HUES48 (cell line): ENCODE measurements around the gene GLT6D1.

ENCODE experiments used
- H3K27ac ChIP-seq: one replicate; pipeline ENCODE4 v1.7.0; 2013; ENCODE audit warnings: low read depth, low read length, inconsistent platforms
- H3K27me3 ChIP-seq: 2 replicates; pipeline ENCODE4 v1.6.1; 2013; ENCODE audit warnings: mild to moderate bottlenecking, low read length; ENCODE audit not compliant: control insufficient read depth, insufficient read depth
- H3K36me3 ChIP-seq: 2 replicates; pipeline ENCODE4 v1.6.1; 2013; ENCODE audit warnings: low read length; ENCODE audit not compliant: control insufficient read depth, insufficient read depth
- H3K4me1 ChIP-seq: 2 replicates; pipeline ENCODE4 v1.6.1; 2013; ENCODE audit warnings: mild to moderate bottlenecking, low read length; ENCODE audit not compliant: control insufficient read depth, insufficient read depth
- H3K4me3 ChIP-seq: 2 replicates; pipeline ENCODE4 v1.5.1; 2013; ENCODE audit warnings: mild to moderate bottlenecking, low read depth, low read length
- H3K9ac ChIP-seq: 2 replicates; pipeline ENCODE4 v1.6.1; 2013; ENCODE audit warnings: mild to moderate bottlenecking, low read depth, low read length, moderate library complexity
- H3K9me3 ChIP-seq: 2 replicates; pipeline ENCODE4 v1.6.1; 2013; ENCODE audit warnings: low read length; ENCODE audit not compliant: control insufficient read depth, insufficient read depth

Gene GLT6D1

GRCh38 chr9:135591506-135592330 lies 47.6 kb downstream of the GLT6D1 start:
- Histone ChIP-seq H3K27ac (no peak overlapping the region), H3K9me3 (no peaks in the 10 kb centered on the region), H3K36me3 (no peaks in the 10 kb centered on the region), H3K9ac (no peak overlapping the region), H3K4me1 (no peaks in the 10 kb centered on the region), H3K27me3 (no peaks in the 10 kb centered on the region), H3K4me3 (no peak overlapping the region)

- no peaks in the 10 kb centered on the region for H3K27me3 ChIP-seq
- H3K4me1 ChIP-seq = no peaks in the 10 kb centered on the region
- H3K27ac ChIP-seq = no peak overlapping the region
- no peak overlapping the region for H3K9ac ChIP-seq
- no peaks in the 10 kb centered on the region for H3K9me3 ChIP-seq
- no peaks in the 10 kb centered on the region for H3K36me3 ChIP-seq
- H3K4me3 ChIP-seq = no peak overlapping the region
These were observed 48.8 kb downstream of the GLT6D1 start for GRCh38 chr9:135590486-135591079.

GRCh38 chr9:135589596-135590485 lies 49.5 kb downstream of the GLT6D1 start:
- no peak overlapping the region for H3K4me3 ChIP-seq
- no peaks in the 10 kb centered on the region for H3K36me3 ChIP-seq
- no peaks in the 10 kb centered on the region for H3K27me3 ChIP-seq
- H3K27ac ChIP-seq = no peak overlapping the region
- H3K4me1 ChIP-seq = no peaks in the 10 kb centered on the region
- H3K9ac ChIP-seq = no peak overlapping the region
- H3K9me3 ChIP-seq = no peaks in the 10 kb centered on the region

- Histone ChIP-seq H3K4me1 (no peaks in the 10 kb centered on the region), H3K27me3 (no peaks in the 10 kb centered on the region), H3K27ac (no peak overlapping the region), H3K4me3 (no peak overlapping the region), H3K9me3 (no peaks in the 10 kb centered on the region), H3K36me3 (no peaks in the 10 kb centered on the region), H3K9ac (no peak overlapping the region)
These were observed 50.3 kb downstream of the GLT6D1 start for GRCh38 chr9:135588886-135589595.

- H3K4me3 ChIP-seq = no peak overlapping the region
- no peaks in the 10 kb centered on the region for H3K9me3 ChIP-seq
- H3K36me3 ChIP-seq = no peaks in the 10 kb centered on the region
- H3K27ac ChIP-seq = no peak overlapping the region
- H3K4me1 ChIP-seq = no peaks in the 10 kb centered on the region
- H3K9ac ChIP-seq = no peak overlapping the region
- no peaks in the 10 kb centered on the region for H3K27me3 ChIP-seq
These were observed 51.0 kb downstream of the GLT6D1 start for GRCh38 chr9:135588371-135588770.

GRCh38 chr9:135587658-135588057 lies 51.7 kb downstream of the GLT6D1 start:
- Histone ChIP-seq H3K27ac (no peak overlapping the region), H3K9ac (no peak overlapping the region), H3K36me3 (no peaks in the 10 kb centered on the region), H3K4me3 (no peak overlapping the region), H3K4me1 (no peaks in the 10 kb centered on the region), H3K9me3 (no peaks in the 10 kb centered on the region), H3K27me3 (no peaks in the 10 kb centered on the region)

- no peaks in the 10 kb centered on the region for H3K36me3 ChIP-seq
- no peak overlapping the region for H3K27ac ChIP-seq
- H3K9ac ChIP-seq = no peak overlapping the region
- no peak overlapping the region for H3K4me3 ChIP-seq
- H3K4me1 ChIP-seq = no peaks in the 10 kb centered on the region
- H3K27me3 ChIP-seq = no peaks in the 10 kb centered on the region
- no peaks in the 10 kb centered on the region for H3K9me3 ChIP-seq
These were observed 52.7 kb downstream of the GLT6D1 start for GRCh38 chr9:135586601-135587109.

- H3K4me3 ChIP-seq = no peak overlapping the region
- H3K4me1 ChIP-seq = no peaks in the 10 kb centered on the region
- no peak overlapping the region for H3K9ac ChIP-seq
- H3K27ac ChIP-seq = no peak overlapping the region
- H3K9me3 ChIP-seq = no peaks in the 10 kb centered on the region; the same call in 1 of the 2 replicates
- H3K27me3 ChIP-seq = no peaks in the 10 kb centered on the region
- no peaks in the 10 kb centered on the region for H3K36me3 ChIP-seq
These were observed 54.4 kb downstream of the GLT6D1 start for GRCh38 chr9:135584934-135585333.

GRCh38 chr9:135584371-135584770 lies 55.0 kb downstream of the GLT6D1 start:
- H3K27ac ChIP-seq = no peak overlapping the region
- no peaks in the 10 kb centered on the region; the same call in 1 of the 2 replicates for H3K9me3 ChIP-seq
- no peak overlapping the region for H3K4me3 ChIP-seq
- no peaks in the 10 kb centered on the region for H3K27me3 ChIP-seq
- no peaks in the 10 kb centered on the region for H3K36me3 ChIP-seq
- H3K4me1 ChIP-seq = no peaks in the 10 kb centered on the region
- no peak overlapping the region for H3K9ac ChIP-seq

GRCh38 chr9:135583688-135584011 lies 55.7 kb downstream of the GLT6D1 start:
- Histone ChIP-seq H3K9ac (no peak overlapping the region), H3K36me3 (no peaks in the 10 kb centered on the region), H3K27me3 (no peaks in the 10 kb centered on the region), H3K4me3 (no peak overlapping the region), H3K4me1 (no peaks in the 10 kb centered on the region), H3K27ac (no peak overlapping the region), H3K9me3 (no peaks in the 10 kb centered on the region; the same call in 1 of the 2 replicates)
